Endodermal cell (in vitro differentiated cells): ENCODE results near the gene PNPLA4. TPM values are rescaled to one million over a fixed set of nuclear protein-coding genes. Genes with fewer than 3 reads are reported as not detected.

Source experiments
- DNase-seq: peaks from one replicate; pipeline ENCODE4 v3.0.0-alpha.2; 2017
- H3K27ac ChIP-seq: 2 replicates; pipeline ENCODE4 v1.5.1; 2013; ENCODE audit warnings: mild to moderate bottlenecking, low read depth, low read length, moderate library complexity
- H3K27me3 ChIP-seq: 2 replicates; pipeline ENCODE4 v1.6.1; 2013; ENCODE audit warnings: mild to moderate bottlenecking, low read length, moderate library complexity; ENCODE audit not compliant: insufficient read depth, control insufficient read depth, poor library complexity, severe bottlenecking
- H3K36me3 ChIP-seq: 2 replicates; pipeline ENCODE4 v1.7.0; 2013; ENCODE audit warnings: mild to moderate bottlenecking, low read length, moderate library complexity; ENCODE audit not compliant: control insufficient read depth, insufficient read depth
- H3K4me1 ChIP-seq: one replicate; pipeline ENCODE4 v1.7.0; 2013; ENCODE audit warnings: low read length; ENCODE audit not compliant: control insufficient read depth, insufficient read depth
- H3K4me3 ChIP-seq: 2 replicates; pipeline ENCODE4 v1.5.1; 2013; ENCODE audit warnings: mild to moderate bottlenecking, low read length, moderate library complexity
- H3K9ac ChIP-seq: 2 replicates; pipeline ENCODE4 v1.6.1; 2013; ENCODE audit warnings: mild to moderate bottlenecking, low read length, moderate library complexity; ENCODE audit not compliant: poor library complexity, severe bottlenecking; ENCODE audit errors: extremely low read depth
- H3K9me3 ChIP-seq: 2 replicates; pipeline ENCODE4 v1.6.1; 2013; ENCODE audit warnings: mild to moderate bottlenecking, low read length, moderate library complexity; ENCODE audit not compliant: control insufficient read depth
- H3K27ac Mint-ChIP-seq: 2 replicates; pipeline ENCODE4 v1.8.0; 2020; ENCODE audit warnings: mixed read lengths
- H3K27me3 Mint-ChIP-seq: 2 replicates; pipeline ENCODE4 v1.8.0; 2021; ENCODE audit warnings: mild to moderate bottlenecking, mixed read lengths; ENCODE audit not compliant: insufficient read depth
- H3K36me3 Mint-ChIP-seq: 2 replicates; pipeline ENCODE4 v1.8.0; 2020; ENCODE audit warnings: low read depth, mixed read lengths
- H3K4me1 Mint-ChIP-seq: 2 replicates; pipeline ENCODE4 v1.8.0; 2020; ENCODE audit warnings: mixed read lengths
- H3K4me3 Mint-ChIP-seq: 2 replicates; pipeline ENCODE4 v1.8.0; 2020; ENCODE audit warnings: mild to moderate bottlenecking, moderate library complexity, mixed read lengths
- H3K9me3 Mint-ChIP-seq: 2 replicates; pipeline ENCODE4 v1.8.0; 2020; ENCODE audit warnings: mild to moderate bottlenecking, mixed read lengths
- CTCF ChIP-seq: fragments of 200-600 bp; sonication (generic); conservative IDR thresholded peaks from 2 replicates; pipeline ENCODE4 v1.5.0; 2021; ENCODE audit warnings: antibody characterized with exemption, mild to moderate bottlenecking
- WGBS, 2 experiments: methylation state at CpG; one replicate each; pipeline versions ENCODE4 v1.1.5 to v1.1.7; 2013; ENCODE audit warnings: missing lambda C conversion rate in 2 of 2, mixed read lengths in 1 of 2; ENCODE audit not compliant: insufficient coverage in 1 of 2, insufficient read length in 1 of 2; 5-methylcytosine and 5-hydroxymethylcytosine counted together
- total RNA-seq, 2 donors: library from RNA; stranded (reverse); fragmentation: NEBNext Ultra II Directional in 1 of 2; extraction: Animal tissue kit (Norgen Biotek cat#: 25700) in 1 of 2; gene quantifications; 2 replicates in 1 of 2; 3 replicates in 1 of 2; pipeline ENCODE4 v1.2.1, GENCODE V29; 2021

PNPLA4 gene
- total RNA-seq, 2 donors from 2014 or later = 21.8 to 24.4 TPM

- TF ChIP-seq CTCF = no peak
- H3K9ac ChIP-seq = no peak overlapping the region
- H3K4me3 ChIP-seq = no peak overlapping the region
- no peaks in the 10 kb centered on the region for H3K36me3 ChIP-seq
- H3K27ac ChIP-seq = no peak overlapping the region
- no peaks in the 10 kb centered on the region for H3K9me3 ChIP-seq
- H3K4me1 ChIP-seq = no peaks in the 10 kb centered on the region
- H3K27me3 ChIP-seq = no peaks in the 10 kb centered on the region
- no peak for DNase-seq
- Mint-ChIP-seq H3K27ac (no peak overlapping the region), H3K4me3 (no peak overlapping the region), H3K36me3 (no peaks in the 10 kb centered on the region), H3K27me3 (no peaks in the 10 kb centered on the region), H3K4me1 (no peaks in the 10 kb centered on the region), H3K9me3 (no peaks in the 10 kb centered on the region)
- 97 to 100% methylated on average over 1 to 2 of the region's 2 CpGs for WGBS, 2 experiments
Measured at GRCh38 chrX:7876957-7877356, 50.3 kb downstream of the PNPLA4 start.

GRCh38 chrX:7872042-7872441 lies 55.2 kb downstream of the PNPLA4 start:
- Histone ChIP-seq H3K9ac (no peak overlapping the region), H3K4me1 (no peaks in the 10 kb centered on the region), H3K9me3 (no peaks in the 10 kb centered on the region), H3K27ac (no peak overlapping the region), H3K36me3 (no peaks in the 10 kb centered on the region), H3K27me3 (no peaks in the 10 kb centered on the region), H3K4me3 (no peak overlapping the region)
- no peaks in the 10 kb centered on the region for H3K4me1 Mint-ChIP-seq
- DNase-seq = no peak
- no peaks in the 10 kb centered on the region for H3K9me3 Mint-ChIP-seq
- no peaks in the 10 kb centered on the region for H3K36me3 Mint-ChIP-seq
- H3K4me3 Mint-ChIP-seq = no peak overlapping the region
- H3K27me3 Mint-ChIP-seq = no peaks in the 10 kb centered on the region
- no peak overlapping the region for H3K27ac Mint-ChIP-seq
- TF ChIP-seq CTCF = no peak
- WGBS, 2 experiments = 82 to 93% methylated on average over 2 to 4 of the region's 4 CpGs

- H3K27me3 ChIP-seq = no peaks in the 10 kb centered on the region
- H3K4me3 Mint-ChIP-seq = no peak overlapping the region
- no peak overlapping the region for H3K4me3 ChIP-seq
- no peaks in the 10 kb centered on the region for H3K4me1 ChIP-seq
- 33 to 35% methylated on average over 1 of the region's 1 CpG for WGBS, 2 experiments
- no peaks in the 10 kb centered on the region for H3K9me3 Mint-ChIP-seq
- no peaks in the 10 kb centered on the region for H3K36me3 ChIP-seq
- no peak for DNase-seq
- H3K27ac ChIP-seq = no peak overlapping the region
- no peak overlapping the region for H3K27ac Mint-ChIP-seq
- TF ChIP-seq CTCF = peak; percentile 75
- H3K9ac ChIP-seq = no peak overlapping the region
- H3K9me3 ChIP-seq = no peaks in the 10 kb centered on the region
- H3K27me3 Mint-ChIP-seq = peaks cover 2% of the 10 kb centered on the region
- H3K36me3 Mint-ChIP-seq = no peaks in the 10 kb centered on the region
- H3K4me1 Mint-ChIP-seq = no peaks in the 10 kb centered on the region
Measured at GRCh38 chrX:7852166-7852565, 75.0 kb downstream of the PNPLA4 start.

Other genes with a start within 250 kb of the PNPLA4 start
- under 1 TPM in 1 of 2 donors, not detected in 1; 0.64 TPM for gene VCX, start 84.2 kb downstream of the PNPLA4 start, total RNA-seq
- not detected for gene VCX2, start 243.9 kb upstream of the PNPLA4 start, total RNA-seq